ACC112 (cell line): Measurements from ENCODE around the gene DISC1.

Experiments used
- H2AFZ ChIP-seq: fragments of 200-600 bp; sonication (generic); one replicate; pipeline ENCODE4 v1.6.0; 2017; ENCODE audit warnings: antibody characterized with exemption, low read length; ENCODE audit not compliant: unreplicated experiment
- H3K27ac ChIP-seq: fragments of 200-600 bp; sonication (generic); 2 replicates; pipeline ENCODE4 v1.5.1; 2014; ENCODE audit warnings: low read depth, mild to moderate bottlenecking, antibody characterized with exemption, low read length, moderate library complexity
- H3K27me3 ChIP-seq: fragments of 200-600 bp; sonication (generic); 2 replicates; pipeline ENCODE4 v1.6.1; 2014; ENCODE audit warnings: mild to moderate bottlenecking, antibody characterized with exemption, low read length, moderate library complexity, mixed read lengths; ENCODE audit not compliant: insufficient read depth
- H3K36me3 ChIP-seq: fragments of 200-600 bp; sonication (generic); 2 replicates; pipeline ENCODE4 v1.6.1; 2016; ENCODE audit warnings: mild to moderate bottlenecking, antibody characterized with exemption, low read length, moderate library complexity, mixed read lengths; ENCODE audit not compliant: insufficient read depth
- H3K4me1 ChIP-seq: fragments of 200-600 bp; sonication (generic); one replicate; pipeline ENCODE4 v1.6.1; 2016; ENCODE audit warnings: low read length, mixed read lengths; ENCODE audit not compliant: insufficient read depth, unreplicated experiment, control insufficient read depth
- H3K4me3 ChIP-seq: fragments of 200-600 bp; sonication (generic); 2 replicates; pipeline ENCODE4 v1.5.1; 2014; ENCODE audit warnings: mild to moderate bottlenecking, low read depth, low read length
- H3K79me2 ChIP-seq: fragments of 200-600 bp; sonication (generic); one replicate; pipeline ENCODE4 v1.6.0; 2016; ENCODE audit warnings: low read length; ENCODE audit not compliant: control insufficient read depth, unreplicated experiment, insufficient read depth

DISC1 gene

DNA sequence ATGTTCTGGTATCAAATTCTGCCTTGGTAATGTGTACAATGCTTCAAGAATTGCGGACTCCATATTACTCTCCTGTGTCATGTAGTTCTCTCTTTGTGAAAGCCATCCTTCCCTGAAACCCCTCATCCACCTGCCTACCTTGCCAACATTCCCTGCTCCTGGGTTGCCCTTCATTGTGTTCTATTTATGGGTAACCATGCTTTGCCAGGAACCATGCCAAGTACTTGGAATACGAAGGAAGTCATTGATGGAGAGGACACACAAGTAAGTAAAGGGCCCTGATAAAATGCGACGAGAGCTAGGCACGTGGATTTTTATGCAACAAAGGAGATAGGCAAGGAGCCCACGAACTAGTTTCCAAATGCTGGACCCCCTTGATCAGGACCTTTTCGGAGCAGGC lies 300.8 kb downstream of the DISC1 start:
- Histone ChIP-seq H3K27ac (no peak overlapping the region), H3K79me2 (no peaks in the 10 kb centered on the region), H3K4me1 (no peaks in the 10 kb centered on the region), H3K36me3 (peaks cover 2% of the 10 kb centered on the region; the same call in 1 of the 2 replicates), H3K27me3 (no peaks in the 10 kb centered on the region), H3K4me3 (no peak overlapping the region), H2AFZ (no peak overlapping the region)

DNA sequence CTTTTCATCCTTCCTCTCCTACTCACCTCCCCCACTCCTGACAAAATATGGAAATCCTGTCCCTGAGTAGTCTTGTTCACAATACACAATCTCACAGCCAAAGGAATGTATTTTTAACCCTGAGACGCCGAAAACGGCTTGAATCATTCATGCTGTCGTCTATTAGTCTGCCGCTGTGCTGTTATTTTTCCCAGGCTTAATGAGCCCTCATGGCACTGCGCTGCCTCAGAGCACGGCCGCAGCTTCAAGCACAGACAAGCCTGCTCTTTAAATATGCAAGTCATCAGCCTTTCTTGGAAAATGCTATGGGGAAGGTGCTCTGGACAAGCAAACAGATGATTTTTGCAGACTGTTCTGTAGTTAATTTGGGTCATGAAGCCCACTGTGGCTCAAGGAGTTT lies 302.7 kb downstream of the DISC1 start:
- no peaks in the 10 kb centered on the region for H3K4me1 ChIP-seq
- peaks cover 2% of the 10 kb centered on the region; the same call in 1 of the 2 replicates for H3K36me3 ChIP-seq
- no peaks in the 10 kb centered on the region for H3K79me2 ChIP-seq
- H3K27ac ChIP-seq: no peak overlapping the region
- H3K27me3 ChIP-seq: no peaks in the 10 kb centered on the region
- H3K4me3 ChIP-seq: no peak overlapping the region
- no peak overlapping the region for H2AFZ ChIP-seq

DNA sequence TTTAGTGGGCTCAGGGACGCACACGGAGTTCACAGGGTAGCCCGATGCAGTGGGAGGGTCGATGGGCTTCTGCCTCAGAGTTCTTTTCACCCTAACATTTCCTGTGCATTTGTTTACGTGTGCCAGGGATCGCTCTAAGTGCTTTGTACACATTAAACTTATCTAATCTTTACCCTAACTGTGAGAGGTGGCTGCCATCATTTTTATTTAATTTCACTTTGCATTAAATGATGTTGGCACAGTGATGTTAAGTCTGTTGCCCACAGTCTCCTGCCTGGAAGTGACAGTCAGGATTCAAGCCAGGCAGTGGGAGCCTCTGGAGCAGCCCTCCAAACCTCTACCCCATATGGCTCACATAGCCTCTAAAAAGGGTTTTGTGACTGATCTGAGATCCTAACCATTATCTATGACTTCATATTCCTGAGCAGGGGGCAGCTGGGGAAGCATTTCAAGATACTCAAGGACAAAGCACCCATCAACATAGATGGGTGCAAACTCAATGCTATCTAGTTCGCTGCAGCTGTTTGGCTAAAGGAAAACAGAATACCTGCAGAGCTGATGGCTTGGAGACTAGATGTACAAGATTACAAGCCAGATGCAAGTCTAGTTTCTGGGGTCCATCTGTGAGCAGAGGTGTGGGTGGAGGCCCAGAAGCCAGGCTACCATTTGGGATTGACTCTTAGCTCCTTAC lies 303.8 kb downstream of the DISC1 start:
- Histone ChIP-seq H3K4me1 (no peaks in the 10 kb centered on the region), H2AFZ (no peak overlapping the region), H3K27me3 (no peaks in the 10 kb centered on the region), H3K4me3 (no peak overlapping the region), H3K36me3 (peaks cover 2% of the 10 kb centered on the region; the same call in 1 of the 2 replicates), H3K27ac (no peak overlapping the region), H3K79me2 (no peaks in the 10 kb centered on the region)

GRCh38 chr1:231931146-231931545 lies 304.6 kb downstream of the DISC1 start:
- Histone ChIP-seq H3K4me1 (no peaks in the 10 kb centered on the region), H3K27me3 (no peaks in the 10 kb centered on the region), H3K79me2 (no peaks in the 10 kb centered on the region), H3K36me3 (peaks cover 2% of the 10 kb centered on the region; the same call in 1 of the 2 replicates), H2AFZ (no peak overlapping the region), H3K27ac (no peak overlapping the region), H3K4me3 (no peak overlapping the region)

DNA sequence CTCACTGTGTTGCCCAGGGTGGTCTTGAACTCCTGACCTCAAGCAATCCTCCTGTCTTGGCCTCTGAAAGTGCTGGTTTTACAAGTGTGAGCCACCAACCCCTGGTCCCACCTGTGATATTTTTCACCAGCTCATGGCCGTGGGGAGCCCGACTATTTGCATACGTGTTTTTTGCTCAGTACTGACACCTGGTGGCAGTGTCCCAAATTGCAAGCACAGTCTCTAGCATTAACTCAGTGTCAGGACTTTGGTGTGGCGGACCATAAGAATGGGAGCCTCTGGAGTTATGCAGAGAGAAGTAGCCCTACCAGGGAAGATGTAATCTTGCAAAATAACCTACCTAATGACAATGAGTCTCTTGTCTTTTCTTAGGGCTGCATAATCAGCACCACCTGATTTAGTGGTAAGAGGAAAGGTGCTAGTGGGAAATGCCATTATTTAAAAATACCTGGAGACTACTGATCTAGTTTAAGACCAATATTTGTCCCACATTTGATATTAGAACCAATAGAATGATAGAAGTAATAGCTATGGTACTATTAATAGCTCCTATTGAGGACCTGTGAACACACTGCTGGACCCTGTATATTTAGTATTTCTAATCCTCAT lies 305.4 kb downstream of the DISC1 start:
- Histone ChIP-seq H2AFZ (no peak overlapping the region), H3K36me3 (peaks cover 2% of the 10 kb centered on the region; the same call in 1 of the 2 replicates), H3K4me3 (no peak overlapping the region), H3K4me1 (no peaks in the 10 kb centered on the region), H3K79me2 (no peaks in the 10 kb centered on the region), H3K27ac (no peak overlapping the region), H3K27me3 (no peaks in the 10 kb centered on the region)

DNA sequence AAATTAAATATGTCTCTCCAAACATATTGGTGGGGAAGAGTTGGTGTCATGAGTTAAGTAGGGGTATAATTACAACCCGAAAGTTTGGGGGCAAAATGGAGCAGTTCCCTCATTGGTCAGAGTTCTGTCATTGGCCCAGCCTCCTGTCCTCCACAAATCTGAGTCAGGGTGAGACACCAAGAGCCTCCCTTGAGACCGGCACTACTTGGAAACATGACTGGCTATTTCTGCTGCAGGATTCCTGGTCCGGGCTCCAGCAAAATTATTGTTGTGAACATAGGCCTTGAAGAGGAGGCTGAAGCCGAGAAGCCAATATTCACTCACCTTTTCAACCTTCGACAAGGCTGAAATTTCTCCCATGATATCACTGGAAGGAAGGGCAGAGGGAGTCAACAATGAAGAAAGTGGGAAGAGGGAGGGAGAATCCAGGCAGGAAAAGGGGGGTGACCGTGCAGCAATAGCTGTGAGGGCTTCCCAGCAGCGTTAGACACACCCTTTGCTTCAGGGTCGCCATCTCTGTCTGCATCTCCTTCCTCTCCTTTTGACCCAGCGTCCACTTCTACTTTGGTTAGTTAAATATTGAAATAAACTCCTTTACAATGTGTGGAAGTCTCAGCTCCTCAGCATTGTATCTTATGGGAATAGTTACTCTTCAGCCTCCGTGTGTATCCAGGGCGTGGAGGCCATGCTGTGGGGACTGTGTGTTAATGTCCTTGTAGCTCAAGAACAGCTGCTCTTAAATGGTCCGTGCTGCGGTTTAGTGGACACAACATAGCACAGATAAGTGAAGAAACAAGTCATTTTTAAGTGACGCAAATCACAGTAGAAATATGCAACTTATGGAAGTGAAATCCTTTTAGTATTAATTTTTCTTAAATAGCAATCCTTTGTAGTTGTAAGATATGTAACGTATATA lies 307.4 kb downstream of the DISC1 start:
- Histone ChIP-seq H3K27ac (no peak overlapping the region), H3K36me3 (peaks cover 2% of the 10 kb centered on the region; the same call in 1 of the 2 replicates), H3K27me3 (no peaks in the 10 kb centered on the region), H3K79me2 (no peaks in the 10 kb centered on the region), H3K4me1 (no peaks in the 10 kb centered on the region), H3K4me3 (no peak overlapping the region), H2AFZ (no peak overlapping the region)

GRCh38 chr1:231934797-231935196 lies 308.2 kb downstream of the DISC1 start:
- peaks cover 2% of the 10 kb centered on the region; the same call in 1 of the 2 replicates for H3K36me3 ChIP-seq
- H2AFZ ChIP-seq: no peak overlapping the region
- H3K79me2 ChIP-seq: no peaks in the 10 kb centered on the region
- no peaks in the 10 kb centered on the region for H3K4me1 ChIP-seq
- no peak overlapping the region for H3K4me3 ChIP-seq
- no peak overlapping the region for H3K27ac ChIP-seq
- no peaks in the 10 kb centered on the region for H3K27me3 ChIP-seq

GRCh38 chr1:231935856-231936255 lies 309.3 kb downstream of the DISC1 start:
- H2AFZ ChIP-seq: no peak overlapping the region
- no peaks in the 10 kb centered on the region for H3K27me3 ChIP-seq
- H3K36me3 ChIP-seq: peaks cover 2% of the 10 kb centered on the region; the same call in 1 of the 2 replicates
- H3K4me3 ChIP-seq: no peak overlapping the region
- no peaks in the 10 kb centered on the region for H3K79me2 ChIP-seq
- H3K27ac ChIP-seq: no peak overlapping the region
- H3K4me1 ChIP-seq: no peaks in the 10 kb centered on the region

DNA sequence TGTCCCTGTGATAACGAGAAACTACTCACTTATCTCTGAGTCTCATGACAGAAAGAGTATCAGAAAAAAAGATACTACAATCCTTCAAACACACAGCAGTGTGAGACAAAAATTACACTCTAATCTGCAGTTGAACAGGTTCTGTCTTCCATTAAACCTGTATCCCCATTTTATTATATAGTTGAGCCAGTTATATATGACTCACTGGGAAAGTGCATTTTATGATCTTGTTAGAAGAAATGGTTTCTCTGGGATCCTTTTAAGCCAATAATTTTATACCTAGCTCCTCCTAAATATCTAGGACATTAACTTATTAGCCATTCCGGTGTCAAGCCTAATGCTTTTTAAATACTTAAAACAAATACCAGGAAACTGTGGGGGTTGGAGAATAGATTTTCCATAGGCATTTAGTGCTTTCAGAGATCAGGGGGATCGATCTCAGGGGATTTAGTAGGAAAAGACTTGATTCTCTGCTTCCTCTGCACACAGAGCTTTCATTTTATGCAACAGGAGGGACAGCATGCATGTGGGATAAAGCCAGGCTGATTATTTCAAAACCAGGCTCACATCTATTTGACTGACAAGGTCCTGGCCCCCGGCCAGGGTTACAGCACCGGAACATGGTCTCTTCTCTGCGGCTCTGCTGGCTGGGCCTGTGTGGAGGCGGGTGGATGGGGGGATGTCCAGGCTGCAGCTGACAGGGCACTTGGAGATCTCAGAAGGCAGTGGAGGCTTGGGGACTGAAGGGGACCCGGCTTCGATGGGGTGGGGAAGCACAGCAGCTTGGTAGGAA lies 310.6 kb downstream of the DISC1 start:
- no peaks in the 10 kb centered on the region for H3K36me3 ChIP-seq
- no peaks in the 10 kb centered on the region for H3K27me3 ChIP-seq
- no peaks in the 10 kb centered on the region for H3K79me2 ChIP-seq
- H3K4me3 ChIP-seq: no peak overlapping the region
- no peak overlapping the region for H2AFZ ChIP-seq
- H3K27ac ChIP-seq: no peak overlapping the region
- no peaks in the 10 kb centered on the region for H3K4me1 ChIP-seq

- no peaks in the 10 kb centered on the region for H3K36me3 ChIP-seq
- no peak overlapping the region for H2AFZ ChIP-seq
- no peak overlapping the region for H3K27ac ChIP-seq
- H3K79me2 ChIP-seq: no peaks in the 10 kb centered on the region
- no peak overlapping the region for H3K4me3 ChIP-seq
- no peaks in the 10 kb centered on the region for H3K4me1 ChIP-seq
- no peaks in the 10 kb centered on the region for H3K27me3 ChIP-seq
These were observed 311.6 kb downstream of the DISC1 start for GRCh38 chr1:231938211-231938610.
